ENCODE results near the gene SLC13A2.

- no peak for TF ChIP-seq POLR2A (IDR thresholded peaks at IDR 0.05)
- no peak for TF ChIP-seq CTCF (IDR thresholded peaks at IDR 0.05)
These were observed 2.8 kb downstream of the SLC13A2 start for GRCh38 chr17:28476076-28476865.

Measured in testis (tissue), 2 donors.